ENCODE measurements around the gene KCTD6.
A peak's percentile ranks its signal among the peaks of the same experiment; 100 is the strongest.
"Not testable (repeated sequence)": the region's sequence is repeated elsewhere in the genome, so short reads cannot be mapped to it uniquely, and the experiment has no call there.

Gene KCTD6

GRCh38 chr3:58527440-58527839, 35.5 kb downstream of the KCTD6 start:
- DNase-seq: not testable (repeated sequence)

DNA sequence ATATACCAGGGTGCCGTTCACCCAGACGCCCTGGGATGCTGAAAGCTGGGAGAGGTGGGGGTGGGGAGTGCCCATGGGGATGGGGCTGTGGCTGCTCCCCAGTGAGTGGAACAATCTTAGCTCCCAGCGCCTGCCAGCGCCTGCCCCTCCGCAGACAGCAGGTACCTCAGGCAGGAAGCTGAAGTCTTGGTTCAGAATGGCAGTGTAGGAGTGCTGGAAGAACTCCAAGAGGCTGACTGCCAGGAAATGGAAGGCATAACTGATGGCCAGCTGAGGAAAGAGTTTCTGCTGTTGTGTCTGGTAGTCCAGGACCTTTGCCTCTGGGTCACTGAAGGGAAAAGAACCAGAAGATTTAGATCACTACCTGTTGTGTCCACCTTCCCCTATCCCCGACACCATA, 36.7 kb downstream of the KCTD6 start:
- no peak for DNase-seq

- DNase-seq: no peak
These were observed 37.8 kb downstream of the KCTD6 start for GRCh38 chr3:58529516-58530353.

DNA sequence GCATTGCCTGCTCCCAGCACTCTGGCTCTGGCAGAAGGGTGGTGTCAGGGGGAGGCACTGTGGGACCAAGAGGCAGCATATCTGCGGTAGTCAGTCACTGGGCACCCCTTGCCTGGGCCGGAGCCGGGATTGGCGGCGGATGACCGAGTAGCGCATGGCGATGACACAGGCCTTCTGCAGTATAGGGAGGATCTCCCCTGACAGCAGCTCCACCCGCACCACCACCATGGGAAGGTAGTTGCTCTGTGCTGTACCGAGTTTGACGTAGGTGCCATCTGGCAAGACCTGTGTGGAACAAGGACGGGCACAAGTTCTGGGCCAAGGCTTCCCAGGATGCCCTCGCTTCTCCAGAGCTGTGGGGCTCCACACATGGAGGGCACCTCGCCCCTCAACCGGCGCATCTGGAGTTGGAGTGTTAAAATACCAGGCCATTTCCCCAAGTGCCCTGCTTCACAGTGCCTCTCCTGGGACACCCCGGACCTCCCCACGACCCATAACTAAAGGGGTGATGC, 38.5 kb downstream of the KCTD6 start:
- DNase-seq: no peak

GRCh38 chr3:58531555-58531954, 39.7 kb downstream of the KCTD6 start:
- DNase-seq: no peak

DNA sequence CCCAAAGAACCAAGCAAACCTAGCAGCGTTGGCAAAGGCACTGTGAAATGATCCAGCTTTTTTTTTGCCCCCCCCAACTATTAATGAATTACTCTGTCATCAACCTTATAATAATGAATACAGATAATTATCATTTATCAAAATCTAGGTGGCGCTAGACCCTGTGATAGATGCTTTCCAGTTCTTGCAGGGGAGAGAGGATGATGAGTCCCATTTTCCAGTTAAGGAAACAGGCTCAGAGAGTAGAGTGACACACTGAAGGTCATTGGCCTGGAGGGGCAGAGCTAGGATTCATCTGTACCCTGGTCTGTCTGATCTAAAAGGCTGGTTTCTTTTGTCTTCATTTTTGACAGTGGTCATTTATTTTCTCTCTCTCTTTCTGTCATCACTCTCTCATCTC, 40.1 kb downstream of the KCTD6 start:
- no peak for DNase-seq

DNA sequence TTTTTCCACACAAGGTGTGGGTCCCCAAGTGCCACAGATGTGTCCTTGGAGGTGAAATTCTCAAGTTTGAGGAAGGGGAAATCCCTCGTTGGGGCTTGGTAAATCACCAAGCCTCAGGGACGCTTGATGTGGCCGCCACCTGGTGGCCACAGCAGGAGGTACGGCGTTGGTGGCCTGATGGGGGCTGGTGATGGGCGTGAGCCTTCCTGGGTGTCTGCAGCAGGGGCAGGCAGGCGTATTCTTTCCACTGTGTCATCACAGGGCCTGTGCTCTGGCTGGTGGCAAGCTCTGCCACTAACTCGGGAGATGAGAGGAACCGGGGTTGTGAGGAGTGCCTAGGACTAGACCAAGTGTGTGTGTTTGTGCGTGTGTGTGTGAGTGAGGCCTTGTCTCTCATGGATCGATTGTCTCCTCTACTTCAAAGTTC, 40.9 kb downstream of the KCTD6 start:
- DNase-seq: peak; percentile 45 to 60 (median 54)

DNA sequence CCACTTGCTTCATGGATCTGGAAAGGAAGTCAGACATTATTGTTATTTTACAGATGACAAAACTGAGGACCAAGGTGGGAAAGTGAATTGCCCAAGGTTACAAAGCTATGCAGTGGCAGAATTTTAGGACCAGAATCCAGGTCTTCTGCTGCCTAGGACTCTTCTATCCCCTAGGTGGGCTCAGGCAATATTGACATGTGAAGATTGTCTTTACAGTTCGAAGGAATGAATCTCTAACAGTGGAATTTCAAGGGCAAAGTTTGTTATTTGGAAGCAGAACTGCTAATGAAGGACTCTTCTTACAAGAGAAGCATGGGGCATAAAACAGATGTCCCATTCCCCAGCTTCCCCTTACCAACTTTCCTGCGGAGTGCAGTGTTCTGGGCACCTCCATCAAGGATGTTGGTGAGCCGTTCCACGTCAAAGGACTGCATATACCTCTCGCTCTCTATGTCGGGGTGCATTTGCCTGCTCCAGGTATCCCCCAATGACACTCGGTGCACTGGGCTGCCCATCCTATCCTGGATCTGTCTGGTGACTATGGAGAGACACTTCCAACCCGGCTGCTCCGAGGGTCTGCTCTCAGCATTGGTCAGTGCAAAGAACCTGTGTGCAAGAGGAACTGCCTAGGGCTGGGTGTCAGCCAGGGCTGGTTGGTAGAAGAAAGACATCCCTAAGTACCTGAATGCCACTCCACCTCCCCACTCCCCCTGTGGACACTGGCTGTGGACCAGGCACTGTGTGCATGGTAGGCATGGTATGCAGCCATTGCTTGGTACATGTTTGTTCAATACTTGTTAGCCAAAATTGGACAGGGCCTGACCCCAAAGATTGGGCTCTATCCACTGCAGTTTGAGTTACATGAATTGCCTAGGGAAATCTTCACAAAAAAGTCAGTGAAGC, 42.9 kb downstream of the KCTD6 start:
- DNase-seq: no peak

GRCh38 chr3:58535531-58536500, 43.9 kb downstream of the KCTD6 start:
- no peak for DNase-seq

DNA sequence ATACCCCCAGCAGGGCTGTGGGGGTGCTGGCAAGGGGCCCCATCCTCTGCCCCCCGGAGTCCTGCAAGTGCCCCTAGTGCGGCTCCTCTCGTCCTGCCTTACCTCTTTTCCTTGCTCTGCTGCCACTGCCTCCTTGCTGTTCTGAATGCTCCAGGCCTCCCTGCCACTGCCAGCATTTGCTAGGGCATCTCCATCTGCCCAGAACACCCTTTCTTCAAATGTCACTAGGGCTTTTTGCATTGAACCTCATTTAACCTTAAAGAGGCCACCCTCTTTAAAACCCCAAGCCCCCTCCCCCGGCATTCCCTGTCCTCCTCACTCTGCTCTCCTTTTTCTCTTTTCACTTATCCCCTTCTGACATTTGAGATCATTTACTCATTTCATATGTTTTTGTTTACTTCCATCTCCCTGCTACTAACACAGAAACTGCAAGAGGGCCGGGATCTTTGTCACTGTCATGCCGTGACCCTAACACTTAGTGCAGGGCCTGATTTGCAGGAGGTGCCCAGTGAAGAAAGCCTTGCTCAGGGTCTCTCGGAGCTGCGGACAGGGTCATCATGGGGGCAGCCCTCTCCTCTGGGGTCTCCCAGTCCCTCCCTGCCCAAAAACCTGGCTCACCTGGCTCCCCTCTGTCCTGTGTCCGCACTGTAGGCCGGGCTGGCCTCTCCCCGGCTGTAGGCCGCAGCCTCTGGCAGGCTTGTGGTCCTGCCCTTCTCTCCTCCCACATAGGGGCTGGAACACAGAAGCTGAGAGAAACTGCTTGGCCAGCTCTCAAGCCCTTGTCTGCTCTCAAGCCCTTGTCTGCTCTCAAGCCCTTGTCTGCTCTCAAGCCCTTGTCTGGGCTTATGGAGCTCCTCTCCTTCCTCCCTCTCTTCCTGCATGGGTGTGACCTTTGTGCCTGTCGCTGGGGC, 44.9 kb downstream of the KCTD6 start, which contains the start of gene ACOX2:
Gene ACOX2 (minus strand): TSS at position 690 of the 911 bp plus-strand sequence. CDS start 2,084 bp downstream, outside the sequence.
- no peak for DNase-seq

DNA sequence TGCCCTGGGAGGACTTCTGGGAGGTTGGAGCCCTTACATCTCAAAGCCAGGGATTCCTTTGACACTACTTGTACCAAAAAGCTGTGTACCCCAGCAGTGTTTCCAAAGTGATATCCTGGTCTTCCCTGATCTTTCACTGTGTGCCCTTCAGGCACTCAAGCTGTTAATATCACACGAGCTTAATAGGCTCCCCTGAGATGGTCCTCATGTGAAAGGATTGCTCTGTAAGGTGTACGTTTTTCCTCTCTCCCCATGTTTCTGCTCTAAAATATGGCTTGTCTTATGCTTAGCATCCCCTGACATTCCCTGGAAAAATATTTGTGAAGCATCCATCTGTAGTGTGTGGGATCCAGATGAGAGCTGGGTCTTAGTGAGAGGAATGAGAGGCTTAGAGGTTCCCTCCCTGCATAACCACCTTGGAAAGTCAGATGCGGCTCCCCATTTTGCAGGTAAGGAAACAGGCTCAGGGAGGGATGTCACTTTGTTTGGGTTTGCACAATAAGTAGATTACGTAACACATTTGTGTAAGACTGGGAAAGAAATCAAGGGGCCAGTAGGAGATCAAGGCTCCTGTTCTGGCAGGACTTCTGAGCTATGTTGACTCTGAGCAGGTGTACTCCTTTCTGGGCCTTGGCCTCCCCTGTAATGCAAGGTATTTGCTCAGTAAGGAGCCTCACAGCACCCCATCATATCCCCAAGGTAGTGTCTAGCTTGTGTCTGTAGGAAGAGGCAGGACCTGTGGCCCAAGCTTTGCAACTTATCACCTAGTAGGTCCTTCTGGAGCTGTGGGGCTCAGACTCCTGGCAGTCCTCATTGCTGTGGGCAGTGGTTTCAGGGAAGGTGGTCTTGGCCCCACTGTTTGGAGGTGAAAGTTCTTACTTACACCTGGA, 45.8 kb downstream of the KCTD6 start:
- DNase-seq: no peak

DNA sequence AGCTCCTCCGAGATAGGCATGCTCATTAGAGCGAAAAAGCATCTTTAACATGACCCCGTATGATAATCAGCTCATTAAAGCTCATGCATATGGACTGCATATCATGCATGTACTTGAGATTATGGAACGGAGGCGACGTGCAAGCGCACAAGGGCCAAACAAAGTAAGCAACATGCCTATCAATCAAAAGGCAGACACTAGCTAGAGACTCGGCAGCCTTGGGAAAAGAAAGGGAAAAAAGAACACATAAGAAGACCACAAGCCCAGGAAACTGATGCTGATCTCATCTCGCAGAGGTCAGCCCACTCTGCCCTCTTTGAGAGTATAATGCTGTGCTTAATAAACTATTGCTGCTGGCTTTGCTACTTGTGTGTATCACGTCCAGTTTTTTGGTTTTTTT, 47.7 kb downstream of the KCTD6 start:
- DNase-seq: no peak

GRCh38 chr3:58540176-58540858, 48.4 kb downstream of the KCTD6 start:
- no peak for DNase-seq

DNA sequence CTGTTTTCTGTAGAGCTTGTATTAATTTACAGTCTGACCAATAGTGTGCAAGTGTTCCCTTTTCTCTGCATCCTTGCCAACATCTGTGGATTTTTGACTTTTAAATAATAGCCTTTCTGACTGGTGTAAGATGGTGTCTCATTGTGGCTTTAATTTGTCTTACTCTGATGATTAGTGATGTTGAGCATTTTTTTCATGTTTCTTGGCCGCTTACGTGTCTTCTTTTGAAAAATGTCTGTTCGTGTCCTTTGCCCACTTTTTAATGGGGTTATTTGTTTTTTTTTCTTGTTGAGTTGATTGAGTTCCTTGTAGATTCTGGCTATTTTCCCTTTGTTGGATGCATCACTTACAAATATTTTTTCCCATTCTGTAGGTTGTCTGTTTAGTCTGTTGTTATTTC, 52.6 kb downstream of the KCTD6 start:
- no peak for DNase-seq

DNA sequence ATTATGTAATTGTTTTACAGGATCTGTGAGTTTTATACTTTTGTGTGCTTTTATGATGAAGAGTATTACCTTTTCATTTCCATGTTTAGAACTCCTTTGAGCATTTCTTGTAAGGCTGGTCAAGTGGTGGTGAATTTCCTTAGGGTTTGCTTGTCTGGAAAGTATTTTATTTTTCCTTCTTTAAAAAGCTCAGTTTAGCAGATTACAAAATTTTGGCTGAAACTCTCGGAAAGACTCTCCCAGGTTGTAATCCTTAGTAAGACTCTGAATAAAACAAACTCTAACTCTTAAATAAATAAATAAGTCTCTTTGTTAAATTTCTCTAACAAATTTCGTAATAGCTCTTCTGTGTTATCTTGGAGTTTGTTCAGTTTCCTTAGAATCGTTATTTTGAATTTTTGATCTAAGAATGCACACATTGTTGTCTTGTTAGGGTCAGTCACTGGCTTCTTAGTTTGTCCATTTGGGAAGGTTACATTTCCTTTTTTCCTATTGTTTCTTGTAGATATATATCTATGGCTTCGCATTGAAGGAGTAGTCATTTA, 59.8 kb downstream of the KCTD6 start:
- no peak for DNase-seq

Measured in activated CD4-positive, CD25-positive, alpha-beta regulatory T cell (primary cell).